Mesenchymal stem cell (in vitro differentiated cells and primary cell): ENCODE data around the gene YY2.
"Not testable (repeated sequence)": the region's sequence is repeated elsewhere in the genome, so short reads cannot be mapped to it uniquely, and the experiment has no call there.

ENCODE experiments used
- DNase-seq: peaks from one replicate; pipeline ENCODE4 v3.0.0-alpha.2; 2013
- H2AFZ ChIP-seq: one replicate; pipeline ENCODE4 v1.6.1; 2013; ENCODE audit warnings: low read depth, mild to moderate bottlenecking, control low read depth, inconsistent platforms, low read length, moderate library complexity
- H2AK5ac ChIP-seq: 2 replicates; pipeline ENCODE4 v1.6.1; 2013; ENCODE audit warnings: low read length, moderate library complexity, mild to moderate bottlenecking, inconsistent platforms; ENCODE audit not compliant: severe bottlenecking
- H2BK120ac ChIP-seq: one replicate; pipeline ENCODE4 v1.6.1; 2013; ENCODE audit warnings: low read depth, mild to moderate bottlenecking, inconsistent platforms, low read length, moderate library complexity
- H2BK12ac ChIP-seq, 2 experiments: one replicate each; pipeline ENCODE4 v1.6.1; 2013; ENCODE audit warnings: inconsistent platforms in 2 of 2, low read length in 2 of 2, mild to moderate bottlenecking in 2 of 2, moderate library complexity in 2 of 2, control low read depth in 1 of 2
- H2BK15ac ChIP-seq: one replicate; pipeline ENCODE4 v1.6.1; 2013; ENCODE audit warnings: mild to moderate bottlenecking, low read depth, inconsistent platforms; ENCODE audit not compliant: poor library complexity, severe bottlenecking
- H2BK5ac ChIP-seq: 2 replicates; pipeline ENCODE4 v1.6.1; 2013; ENCODE audit warnings: low read depth, mild to moderate bottlenecking, low read length, control low read depth, inconsistent platforms; ENCODE audit not compliant: poor library complexity, severe bottlenecking
- H3K14ac ChIP-seq, 2 experiments: one replicate each; pipeline ENCODE4 v1.6.1; 2013; ENCODE audit warnings: inconsistent platforms in 2 of 2, low read length in 2 of 2, control low read depth in 1 of 2, mild to moderate bottlenecking in 1 of 2, moderate library complexity in 1 of 2
- H3K18ac ChIP-seq, 2 experiments: one replicate each; pipeline ENCODE4 v1.6.1; 2013; ENCODE audit warnings: inconsistent platforms in 2 of 2, low read length in 2 of 2, control low read depth in 1 of 2, low read depth in 1 of 2, mild to moderate bottlenecking in 1 of 2
- H3K23ac ChIP-seq, 2 experiments: one replicate each; pipeline ENCODE4 v1.6.1; 2013; ENCODE audit warnings: inconsistent platforms in 2 of 2, low read length in 2 of 2, mild to moderate bottlenecking in 2 of 2, moderate library complexity in 2 of 2, control low read depth in 1 of 2
- H3K27ac ChIP-seq: 2 replicates; pipeline ENCODE4 v1.5.1; 2013; ENCODE audit warnings: mild to moderate bottlenecking, moderate library complexity, low read length, control low read depth, inconsistent platforms; ENCODE audit not compliant: poor library complexity, severe bottlenecking
- H3K27me3 ChIP-seq, 2 experiments: 2 replicates each; pipeline versions ENCODE4 v1.6.1 to v1.7.0; 2013; ENCODE audit warnings: low read length in 2 of 2, mild to moderate bottlenecking in 2 of 2, moderate library complexity in 2 of 2, control low read depth in 1 of 2, inconsistent platforms in 1 of 2; ENCODE audit not compliant: control insufficient read depth in 1 of 2, insufficient read depth in 1 of 2
- H3K36me3 ChIP-seq, 2 experiments: 2 replicates each; pipeline versions ENCODE4 v1.6.1 to v1.7.0; 2013; ENCODE audit warnings: low read length in 2 of 2, control low read depth in 1 of 2, inconsistent platforms in 1 of 2, low read depth in 1 of 2, mild to moderate bottlenecking in 1 of 2; ENCODE audit not compliant: insufficient read depth in 2 of 2, control insufficient read depth in 1 of 2
- H3K4ac ChIP-seq, 2 experiments: one replicate each; pipeline ENCODE4 v1.6.1; 2013; ENCODE audit warnings: inconsistent platforms in 2 of 2, low read length in 2 of 2, mild to moderate bottlenecking in 2 of 2, moderate library complexity in 2 of 2, control low read depth in 1 of 2, low read depth in 1 of 2
- H3K4me1 ChIP-seq: 2 replicates; pipeline ENCODE4 v1.6.1; 2013; ENCODE audit warnings: low read depth, low read length, control low read depth; ENCODE audit not compliant: control insufficient read depth, insufficient read depth
- H3K4me2 ChIP-seq: 2 replicates; pipeline ENCODE4 v1.6.1; 2013; ENCODE audit warnings: low read length, mild to moderate bottlenecking, inconsistent platforms; ENCODE audit not compliant: poor library complexity, severe bottlenecking
- H3K4me3 ChIP-seq, 2 experiments: 2 replicates each; pipeline versions ENCODE4 v1.5.1 to v1.7.0; 2013; ENCODE audit warnings: low read length in 2 of 2, mild to moderate bottlenecking in 2 of 2, control low read depth in 1 of 2, low read depth in 1 of 2; ENCODE audit not compliant: insufficient read depth in 1 of 2
- H3K79me1 ChIP-seq: replicated peaks from 2 replicates; pipeline ENCODE4 v1.6.1; 2013; ENCODE audit warnings: mild to moderate bottlenecking, control low read depth, low read length, inconsistent platforms; ENCODE audit not compliant: poor library complexity, severe bottlenecking
- H3K9ac ChIP-seq: 2 replicates; pipeline ENCODE4 v1.7.0; 2013; ENCODE audit warnings: mild to moderate bottlenecking, low read length, moderate library complexity
- H3K9me3 ChIP-seq: 2 replicates; pipeline ENCODE4 v1.7.0; 2013; ENCODE audit warnings: mild to moderate bottlenecking, low read length; ENCODE audit not compliant: control insufficient read depth
- H4K8ac ChIP-seq: one replicate; pipeline ENCODE4 v1.6.1; 2013; ENCODE audit warnings: inconsistent platforms, mild to moderate bottlenecking, low read length, moderate library complexity
- H4K91ac ChIP-seq: one replicate; pipeline ENCODE4 v1.6.1; 2013; ENCODE audit warnings: mild to moderate bottlenecking, low read length, inconsistent platforms
- WGBS: methylation state at CpG from one replicate; pipeline ENCODE4 v1.1.7; 2013; ENCODE audit warnings: mixed read lengths; 5-methylcytosine and 5-hydroxymethylcytosine counted together

The YY2 gene

GRCh38 chrX:21813612-21814368 lies 42.0 kb upstream of the YY2 start:
- Histone ChIP-seq H3K4me1 (no peaks in the 10 kb centered on the region), H3K27me3 (peaks cover 0 to 11% of the 10 kb centered on the region in 2 experiments), H4K8ac (no peak overlapping the region), H3K79me1 (no peaks in the 10 kb centered on the region), H3K36me3 (no peaks in the 10 kb centered on the region), H2AK5ac (no peak overlapping the region), H3K14ac (no peak overlapping the region), H2BK12ac (no peak overlapping the region), H3K9me3 (peaks cover 5% of the 10 kb centered on the region), H2BK5ac (no peak overlapping the region), H3K9ac (no peak overlapping the region), H2AFZ (no peak overlapping the region), H3K18ac (no peak overlapping the region), H4K91ac (no peak overlapping the region), H3K27ac (no peak overlapping the region), H3K23ac (no peak overlapping the region), H2BK15ac (no peak overlapping the region), H3K4me2 (no peak overlapping the region), H3K4ac (no peak overlapping the region), H2BK120ac (no peak overlapping the region), H3K4me3 (no peak overlapping the region)
- no peak for DNase-seq

GRCh38 chrX:21816136-21816535 lies 39.7 kb upstream of the YY2 start:
- whole genome bisulfite sequencing: 86% methylated on average over 5 of the region's 5 CpGs
- H2BK15ac ChIP-seq: no peak overlapping the region
- no peak overlapping the region for H2AK5ac ChIP-seq
- no peak overlapping the region for H2AFZ ChIP-seq
- H3K23ac ChIP-seq: no peak overlapping the region
- H3K14ac ChIP-seq: no peak overlapping the region
- H2BK12ac ChIP-seq: no peak overlapping the region
- H2BK5ac ChIP-seq: no peak overlapping the region
- no peaks in the 10 kb centered on the region for H3K4me1 ChIP-seq
- no peak overlapping the region for H3K18ac ChIP-seq
- no peak overlapping the region for H3K4ac ChIP-seq
- no peak for DNase-seq
- H4K8ac ChIP-seq: no peak overlapping the region
- no peak overlapping the region for H2BK120ac ChIP-seq
- H3K27ac ChIP-seq: no peak overlapping the region
- no peak overlapping the region for H3K4me2 ChIP-seq
- no peak overlapping the region for H4K91ac ChIP-seq
- H3K27me3 ChIP-seq: peaks cover 0 to 7% of the 10 kb centered on the region in 2 experiments
- H3K9me3 ChIP-seq: peaks cover 5% of the 10 kb centered on the region
- H3K79me1 ChIP-seq: no peaks in the 10 kb centered on the region
- H3K9ac ChIP-seq: no peak overlapping the region
- no peak overlapping the region for H3K4me3 ChIP-seq
- no peaks in the 10 kb centered on the region for H3K36me3 ChIP-seq

- WGBS: no CpG with 5 or more reads among the region's 1 CpG
- H4K91ac ChIP-seq, H3K18ac ChIP-seq, H3K27me3 ChIP-seq, H3K27ac ChIP-seq, H4K8ac ChIP-seq, H3K79me1 ChIP-seq, H3K9ac ChIP-seq, H3K4ac ChIP-seq, H2BK5ac ChIP-seq, H3K23ac ChIP-seq, H3K36me3 ChIP-seq, H3K4me2 ChIP-seq, H3K9me3 ChIP-seq, H3K4me3 ChIP-seq, H2BK15ac ChIP-seq, H3K14ac ChIP-seq, DNase-seq, H3K4me1 ChIP-seq, H2AK5ac ChIP-seq, H2AFZ ChIP-seq, H2BK12ac ChIP-seq, H2BK120ac ChIP-seq: not testable (repeated sequence)
Observed at GRCh38 chrX:21820170-21820569, 35.6 kb upstream of the YY2 start.

- Histone ChIP-seq H3K36me3 (no peaks in the 10 kb centered on the region), H2BK120ac (no peak overlapping the region), H3K9ac (no peak overlapping the region), H3K4me3 (no peak overlapping the region), H3K9me3 (no peaks in the 10 kb centered on the region), H2BK5ac (no peak overlapping the region), H3K4ac (no peak overlapping the region), H2BK15ac (no peak overlapping the region), H3K27ac (no peak overlapping the region), H3K79me1 (no peaks in the 10 kb centered on the region), H2BK12ac (no peak overlapping the region), H4K91ac (no peak overlapping the region), H2AFZ (no peak overlapping the region), H3K27me3 (peaks cover 0 to 5% of the 10 kb centered on the region in 2 experiments), H3K18ac (no peak overlapping the region), H2AK5ac (no peak overlapping the region), H3K14ac (no peak overlapping the region), H3K4me2 (no peak overlapping the region), H4K8ac (no peak overlapping the region), H3K23ac (no peak overlapping the region), H3K4me1 (no peaks in the 10 kb centered on the region)
- 100% methylated on average over 3 of the region's 3 CpGs for WGBS
- DNase-seq: no peak
Observed at GRCh38 chrX:21821875-21822274, 33.9 kb upstream of the YY2 start.
